NCI-H446 treated with DMSO at 0.1 percent for 48 hours (cell line): Measurements from ENCODE around the gene INTS4.
"Not testable (repeated sequence)": the region's sequence is repeated elsewhere in the genome, so short reads cannot be mapped to it uniquely, and the experiment has no call there.

Source experiments
- DNase-seq: peaks from one replicate; lab custom pipeline; 2025; lab: John Stamatoyannopoulos, UW

The INTS4 gene

DNA sequence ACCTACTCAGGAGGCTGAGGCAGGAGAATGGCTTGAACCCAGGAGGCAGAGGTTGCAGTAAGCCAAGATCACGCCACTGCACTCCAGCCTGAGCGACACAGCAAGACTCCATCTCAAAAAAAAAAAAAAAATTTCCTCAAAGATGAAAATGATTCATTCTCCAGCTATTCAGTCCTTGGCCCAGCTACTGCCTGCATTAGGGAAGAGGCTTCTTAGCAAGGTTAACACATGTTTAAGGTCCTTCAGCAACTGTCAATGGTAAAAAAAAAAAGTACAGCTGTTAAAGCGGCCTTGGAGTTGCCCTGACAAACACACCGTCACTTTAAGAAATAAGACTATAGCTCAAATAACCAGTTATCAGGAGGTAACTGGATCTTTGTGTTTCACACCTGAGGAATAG, 116.2 kb downstream of the INTS4 start:
- DNase-seq: not testable (repeated sequence)

DNA sequence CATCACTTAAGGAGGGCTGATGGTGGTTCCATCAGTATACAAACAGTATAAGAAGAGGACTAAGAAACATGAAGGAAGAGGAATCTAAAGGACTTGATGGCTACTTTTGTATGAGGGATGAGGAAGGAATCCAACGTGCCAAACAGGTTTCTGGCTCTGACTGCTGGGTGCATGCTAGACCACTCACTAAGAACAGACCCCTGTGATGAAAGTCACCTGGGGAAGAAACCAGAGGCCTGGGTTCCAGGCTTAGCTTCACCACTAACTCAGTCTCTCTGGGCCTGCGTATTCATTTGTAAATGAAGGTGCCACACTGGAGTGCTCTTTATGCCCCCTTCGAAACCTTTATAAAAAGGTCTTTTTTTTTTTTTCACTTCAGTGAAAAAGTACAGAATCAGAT, 118.4 kb downstream of the INTS4 start:
- no peak for DNase-seq

DNA sequence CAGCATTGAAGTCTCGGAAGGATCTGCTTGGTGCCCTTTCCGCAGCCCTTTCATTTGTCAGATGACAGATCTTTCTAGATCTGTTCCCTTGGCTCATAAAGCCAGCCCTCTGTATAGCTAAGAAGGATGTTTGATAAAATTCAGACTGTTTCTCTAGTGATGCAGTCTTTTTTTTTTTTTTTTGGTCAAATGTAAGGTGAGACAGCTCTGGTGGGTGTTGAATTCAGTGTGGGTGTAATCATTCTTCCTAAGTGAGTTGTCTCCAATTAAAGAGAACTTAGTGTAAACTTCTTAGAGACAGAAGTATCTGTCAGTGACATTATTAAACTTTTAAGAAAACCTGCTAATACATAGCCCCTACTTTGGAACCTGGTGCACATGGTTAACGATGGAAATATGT, 120.3 kb downstream of the INTS4 start:
- DNase-seq: no peak

DNA sequence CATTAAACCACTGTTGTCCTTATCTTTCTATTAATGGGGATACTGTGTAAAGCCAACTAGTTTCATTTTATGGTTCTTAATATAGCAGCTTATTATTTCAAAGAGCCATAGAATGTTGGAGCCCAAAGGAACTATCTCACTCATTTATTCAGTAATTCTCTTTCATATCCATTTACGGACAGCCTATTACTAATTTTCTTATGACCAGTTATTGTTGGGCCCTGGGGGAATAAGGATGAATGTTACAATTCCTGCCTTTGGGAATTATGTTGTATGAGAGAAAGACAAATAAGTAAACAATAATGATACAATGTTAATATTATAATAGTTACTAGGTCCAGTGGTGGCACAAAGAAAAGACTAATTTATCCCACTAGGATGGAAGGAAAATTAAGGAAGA, 121.1 kb downstream of the INTS4 start:
- no peak for DNase-seq

DNA sequence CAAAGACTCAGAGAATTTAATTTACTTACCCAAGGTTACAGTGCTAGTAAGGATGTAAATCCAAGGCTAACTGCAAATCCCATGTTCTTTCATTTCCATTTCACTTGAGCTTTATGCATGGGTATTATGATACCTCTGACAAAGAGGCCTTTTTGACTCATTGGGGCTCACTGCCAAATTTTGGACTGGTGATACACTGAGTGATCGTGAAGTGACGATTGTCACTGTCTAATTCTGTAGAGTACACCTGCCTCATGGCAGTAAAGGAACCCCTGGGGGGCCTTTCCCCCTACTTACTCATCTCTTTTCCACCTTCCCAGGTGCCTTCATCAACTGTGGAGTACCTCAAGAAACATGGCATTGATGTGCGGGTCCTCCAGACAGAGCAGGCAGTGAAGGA, 122.6 kb downstream of the INTS4 start:
- DNase-seq: no peak

DNA sequence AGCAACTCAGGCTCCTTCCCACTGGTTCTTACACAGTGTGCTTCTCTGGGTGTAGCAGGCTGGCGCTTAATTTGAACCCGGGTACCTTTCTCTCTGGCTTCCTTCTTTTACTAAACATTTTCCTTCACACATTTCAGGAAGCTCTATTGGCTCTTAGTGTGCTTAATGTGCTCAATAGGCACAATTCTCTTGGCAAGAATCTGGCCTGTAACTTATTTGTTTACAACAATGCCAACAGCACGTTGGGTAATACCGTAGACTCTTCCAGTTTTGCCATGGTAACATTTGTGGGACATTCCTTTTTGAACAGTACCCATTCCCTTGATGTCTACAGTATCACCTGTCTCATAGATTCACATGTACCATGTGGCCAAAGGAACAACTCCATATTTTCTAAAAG, 125.7 kb downstream of the INTS4 start:
- DNase-seq: no peak

DNA sequence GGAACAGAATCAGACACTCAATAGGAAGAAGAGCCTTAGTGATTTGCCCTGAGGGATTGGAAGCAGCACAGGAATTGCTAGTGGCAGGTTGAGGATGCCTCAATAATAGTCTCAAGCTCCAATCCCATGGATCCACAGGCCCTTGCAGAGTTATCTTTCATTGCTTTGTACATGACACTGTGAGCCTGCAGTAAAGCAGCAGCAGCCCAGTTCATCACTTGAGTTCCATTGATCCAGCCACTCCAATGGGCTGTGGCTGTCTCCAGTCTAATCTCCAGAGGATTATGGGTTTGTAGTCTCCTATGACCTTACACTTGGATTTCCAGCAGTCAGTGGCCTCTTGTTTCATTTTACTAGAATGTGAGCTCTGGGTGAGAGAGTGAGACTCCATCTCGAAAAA, 128.1 kb downstream of the INTS4 start:
- no peak for DNase-seq

DNA sequence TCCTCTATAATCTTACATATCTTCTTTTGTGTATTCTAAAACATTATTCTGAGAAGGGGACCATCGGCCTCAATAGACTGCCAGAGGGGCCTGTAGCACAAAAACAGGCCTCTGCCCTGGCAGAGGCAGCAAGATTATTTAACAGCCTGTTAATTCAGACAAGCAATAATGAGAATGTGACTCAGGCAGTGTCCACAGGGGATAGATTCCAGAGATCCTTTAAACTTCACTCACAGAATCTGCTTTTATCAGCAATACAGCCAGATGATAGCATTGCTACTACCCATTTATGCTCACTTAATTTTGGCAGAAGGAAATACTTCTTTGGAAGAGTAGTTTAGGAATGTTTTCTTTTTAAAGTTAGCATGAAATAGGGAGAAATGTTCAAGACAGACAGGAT, 128.7 kb downstream of the INTS4 start:
- no peak for DNase-seq

DNA sequence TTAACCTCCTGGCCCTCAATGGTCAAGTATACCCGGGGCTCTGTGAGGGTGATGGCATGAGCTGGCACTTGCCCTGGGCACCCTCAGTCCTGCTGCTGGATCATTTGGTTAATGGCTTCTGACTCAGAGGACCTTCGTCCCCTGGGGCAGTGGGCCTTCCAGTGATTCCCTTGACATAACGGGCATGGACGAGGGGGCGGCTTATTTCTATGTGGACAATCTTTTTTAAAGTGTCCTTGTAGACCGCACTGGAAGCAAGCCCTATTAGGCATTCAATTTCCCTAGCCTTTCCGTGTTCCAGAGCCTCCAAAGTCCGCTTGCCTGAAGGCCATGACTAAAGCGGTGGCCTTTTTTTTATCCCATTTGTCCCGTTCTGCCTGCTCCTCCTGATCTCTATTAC, 133.0 kb downstream of the INTS4 start:
- not testable (repeated sequence) for DNase-seq

DNA sequence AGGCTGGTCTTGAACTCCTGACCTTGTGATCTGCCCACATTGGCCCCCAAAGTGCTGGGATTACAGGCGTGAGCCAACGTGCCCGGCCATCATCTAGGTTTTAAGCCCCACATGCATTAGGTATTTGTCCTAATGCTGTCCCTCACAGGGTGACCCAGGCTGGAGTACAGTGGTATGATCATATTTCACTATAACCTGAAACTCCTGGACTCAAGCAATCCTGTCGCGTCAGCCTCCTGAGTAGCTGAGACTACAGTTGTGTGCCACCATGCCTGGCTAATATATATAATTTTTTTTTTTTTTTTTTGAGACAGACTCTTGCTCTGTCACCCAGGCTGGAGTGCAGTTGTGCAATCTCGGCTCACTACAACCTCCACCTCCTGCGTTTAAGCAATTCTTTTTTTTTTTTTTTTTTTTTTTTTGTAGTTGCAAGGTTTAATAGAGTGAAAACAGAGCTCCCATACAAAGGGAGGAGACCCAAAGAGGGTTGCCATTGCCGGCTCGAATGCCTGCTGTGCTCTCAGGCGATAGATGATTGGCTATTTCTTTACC, 136.5 kb downstream of the INTS4 start:
- not testable (repeated sequence) for DNase-seq

DNA sequence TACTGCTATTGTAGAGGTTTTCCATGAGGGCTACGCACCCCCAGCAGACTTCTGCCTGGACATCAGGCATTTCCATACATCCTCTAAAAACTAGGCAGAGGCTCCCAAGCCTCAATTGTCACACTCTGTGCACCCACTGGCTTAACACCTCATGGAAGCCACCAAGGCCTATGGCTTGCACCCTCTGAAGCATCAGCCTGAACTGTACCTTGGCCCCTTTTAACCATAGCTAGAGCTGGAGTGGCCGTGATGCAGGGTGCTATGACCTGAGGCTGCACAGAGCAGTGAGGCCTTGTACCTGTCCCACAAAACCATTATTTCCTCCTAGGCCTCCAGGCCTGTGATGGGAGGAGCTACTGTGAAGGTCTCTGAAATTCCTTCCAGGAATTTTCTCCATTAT, 139.6 kb downstream of the INTS4 start:
- DNase-seq: no peak

DNA sequence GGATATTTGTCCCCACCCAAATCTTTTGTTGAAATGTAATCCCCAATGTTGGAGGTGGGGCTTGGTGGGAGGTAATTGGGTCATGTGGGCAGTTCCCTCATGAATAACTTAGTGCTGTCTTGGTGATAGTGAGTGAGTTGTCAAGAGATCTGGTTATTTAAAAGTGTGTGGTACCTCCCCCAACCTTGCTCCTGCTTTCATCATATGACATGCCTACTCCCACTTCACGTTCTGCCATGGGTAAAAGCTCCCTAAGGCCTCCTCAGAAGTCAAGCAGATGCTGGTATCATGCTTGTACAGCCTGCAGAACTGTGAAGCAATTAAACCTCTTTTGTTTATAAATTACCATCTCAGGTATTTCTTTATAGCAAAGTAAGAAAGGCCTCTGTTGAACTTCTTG, 143.0 kb downstream of the INTS4 start:
- DNase-seq: no peak

DNA sequence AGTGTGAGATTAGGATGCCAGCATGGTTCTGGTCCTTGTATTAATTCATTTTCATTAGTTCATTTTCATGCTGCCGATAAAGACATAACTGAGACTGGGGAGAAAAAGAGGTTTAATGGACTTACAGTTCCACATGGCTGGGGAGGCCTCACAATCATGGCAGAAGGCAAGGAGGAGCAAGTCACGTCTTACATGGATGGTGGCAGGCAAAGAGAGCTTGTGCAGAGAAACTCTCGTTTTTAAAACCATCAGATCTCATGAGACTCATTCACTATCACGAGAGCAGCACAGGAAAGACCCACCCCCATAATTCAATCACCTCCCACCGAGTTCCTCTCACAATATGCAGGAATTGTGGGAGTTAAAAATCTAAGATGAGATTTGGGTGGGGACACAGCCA, 150.8 kb downstream of the INTS4 start:
- DNase-seq: not testable (repeated sequence)

DNA sequence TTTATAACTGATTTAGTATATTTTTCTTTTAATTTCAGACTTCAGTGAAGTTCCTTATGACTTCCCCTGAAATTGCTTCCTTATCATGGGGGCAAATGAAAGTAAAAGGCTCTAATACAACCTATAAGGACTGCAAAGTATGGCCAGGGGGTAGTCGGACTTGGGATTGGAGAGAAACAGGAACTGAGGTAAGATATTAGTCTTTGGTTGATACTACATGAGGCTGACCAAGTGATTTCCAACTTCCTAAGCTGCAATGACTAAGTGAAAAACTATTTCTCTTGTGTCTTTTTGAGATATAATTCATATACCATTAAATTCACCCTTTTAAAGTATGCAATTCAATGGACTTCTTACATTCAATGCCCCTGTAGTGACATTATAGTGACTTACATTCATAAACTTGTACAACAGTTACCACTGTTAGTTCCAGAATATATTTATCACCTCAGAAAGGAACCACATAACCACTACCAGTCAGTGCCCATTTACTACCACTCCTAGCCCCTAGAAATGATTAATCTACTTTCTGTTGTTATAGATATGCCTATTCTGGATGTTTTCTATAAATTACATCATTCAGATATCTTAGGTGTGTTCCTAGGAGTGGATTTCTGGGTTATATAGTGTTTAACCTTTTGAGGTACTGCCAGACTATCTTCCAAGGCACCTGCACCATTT, 151.9 kb downstream of the INTS4 start:
- no peak for DNase-seq

DNA sequence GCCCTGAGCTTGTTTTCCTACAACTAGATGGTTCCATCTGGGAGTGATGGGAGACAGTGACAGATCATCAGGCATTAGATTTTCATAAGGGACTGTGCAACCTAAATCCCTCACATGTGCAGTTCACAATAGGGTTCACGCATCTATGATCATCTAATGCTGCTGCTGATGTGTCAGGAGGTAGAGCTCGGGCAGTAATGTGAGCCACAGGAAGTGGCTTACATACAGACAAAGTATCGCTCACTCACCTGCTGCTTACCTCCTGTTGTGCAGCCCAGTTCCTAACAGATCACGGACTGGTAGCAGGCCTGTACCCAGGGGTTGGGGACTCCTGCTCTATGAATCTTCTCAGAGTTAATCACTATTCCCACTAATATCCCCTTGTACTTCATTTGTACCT, 161.2 kb downstream of the INTS4 start:
- no peak for DNase-seq

DNA sequence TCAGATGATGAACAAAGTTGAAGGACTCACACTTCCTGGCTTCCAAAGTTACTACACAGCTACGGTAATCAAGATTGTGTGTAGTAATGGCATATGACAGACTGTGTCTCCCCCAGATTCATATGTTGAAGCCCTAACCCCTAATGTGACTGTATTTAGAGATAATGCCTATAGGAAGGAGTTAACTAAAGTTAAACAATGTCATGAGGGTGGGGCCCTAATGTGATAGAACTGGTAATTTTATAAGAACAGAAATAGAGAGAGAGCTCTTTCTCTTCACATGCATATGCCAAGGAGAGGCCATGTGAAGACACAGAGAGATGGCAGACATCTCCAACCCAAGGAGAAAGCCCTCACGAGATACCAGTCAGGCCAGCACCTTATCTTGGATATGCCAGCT, 165.5 kb downstream of the INTS4 start:
- DNase-seq: no peak
